Endometrium (tissue), 2 donors: ENCODE results near the gene ACTR3C.

Experiments used
- FAIRE-seq: peaks from 2 replicates; lab custom pipeline; 2012; peaks lifted over from hg19 to GRCh38; lab: Jason Lieb, UNC
- donor health status: control.
- donor health status: control.

ACTR3C gene

DNA sequence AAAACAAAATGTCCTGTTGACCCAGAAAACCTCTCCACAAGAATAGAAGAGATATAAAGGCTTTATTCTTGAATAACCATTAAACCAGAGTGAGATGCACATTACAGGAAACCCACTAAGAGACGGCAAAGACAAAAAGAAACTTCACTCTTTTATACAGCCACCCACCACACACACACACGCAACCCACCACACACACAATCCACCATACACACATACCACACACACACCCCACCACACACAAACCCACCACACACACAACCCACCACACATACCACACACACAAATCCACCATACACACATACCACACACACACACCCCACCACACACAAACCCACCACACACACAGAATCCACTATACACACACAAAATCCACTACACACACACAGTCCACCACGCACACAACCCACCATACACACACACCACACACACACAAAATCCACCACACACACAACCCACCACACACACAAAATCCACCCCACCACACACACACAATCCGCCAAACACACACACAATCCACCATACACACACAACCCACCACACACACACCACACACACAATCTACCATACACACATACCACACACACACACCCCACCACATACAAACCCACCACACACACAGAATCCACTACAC, 35.8 kb upstream of the ACTR3C start:
- FAIRE-seq: no peak

DNA sequence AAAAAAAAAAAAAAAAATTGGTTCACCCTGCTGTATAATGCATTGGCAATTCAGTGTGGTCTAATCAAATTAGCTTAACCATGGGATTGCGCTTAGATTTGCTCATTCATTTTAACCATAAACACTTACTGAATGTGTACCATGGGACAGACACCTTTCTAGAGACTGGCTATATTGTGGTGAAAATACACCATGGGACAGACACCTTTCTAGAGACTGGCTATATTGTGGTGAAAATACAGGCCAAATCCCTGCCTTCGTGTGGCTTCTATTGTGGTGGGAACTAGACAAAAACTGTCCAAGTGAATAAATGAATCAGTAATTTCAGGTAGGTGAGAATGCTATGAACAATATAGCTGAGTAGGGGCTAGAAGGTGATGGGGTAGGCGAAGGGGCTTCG, 35.1 kb upstream of the ACTR3C start:
- FAIRE-seq: no peak

DNA sequence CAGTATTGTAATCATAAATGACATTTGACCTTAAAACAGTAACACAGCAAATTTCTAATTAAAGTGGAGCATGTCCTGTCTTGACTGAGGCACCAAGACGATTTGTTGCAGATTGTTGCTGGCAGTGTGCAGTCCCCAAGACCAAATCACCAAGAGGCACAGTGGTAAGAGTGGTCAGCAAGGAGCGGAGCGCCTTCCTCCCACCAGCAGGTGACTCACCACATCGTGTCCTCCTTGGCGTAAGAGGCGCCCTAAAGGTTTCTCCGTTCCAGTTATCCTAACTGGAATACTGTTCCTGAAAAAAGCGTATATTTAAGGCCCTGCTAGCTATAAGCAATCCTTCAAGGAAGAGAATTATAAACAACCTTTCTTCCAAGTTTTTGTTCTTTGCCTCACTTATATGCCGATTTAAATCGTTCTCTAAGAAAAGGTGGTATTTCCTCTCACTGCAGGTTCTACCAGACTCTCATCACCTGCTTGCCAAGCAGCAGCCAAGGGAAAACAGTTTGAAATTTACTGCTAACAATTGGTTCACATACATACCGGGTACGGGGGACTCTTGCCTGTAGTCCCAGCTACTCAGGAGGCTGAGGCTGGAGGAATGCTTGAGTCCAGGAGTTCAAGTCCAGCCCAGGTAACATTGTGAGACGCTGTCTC, 34.6 kb upstream of the ACTR3C start:
- no peak for FAIRE-seq

DNA sequence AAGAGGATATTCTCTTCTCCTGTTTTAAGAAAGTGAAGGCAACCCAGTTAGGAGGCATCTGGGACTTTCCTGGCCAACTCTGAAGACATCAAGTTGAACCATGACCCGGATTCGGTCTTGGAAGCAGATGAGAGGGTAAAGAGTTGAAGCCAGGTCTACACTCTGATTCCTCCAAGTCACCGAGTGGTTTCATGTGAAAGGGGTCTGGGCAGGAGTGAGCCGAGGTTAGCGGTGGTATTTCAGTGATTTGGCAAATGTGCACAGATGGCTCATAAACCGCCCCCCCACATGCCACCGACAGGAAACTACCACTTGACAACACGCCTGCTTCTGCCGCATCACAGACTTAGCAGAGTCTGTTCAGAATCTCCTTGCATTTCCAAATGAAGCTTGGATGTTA, 33.9 kb upstream of the ACTR3C start:
- FAIRE-seq: no peak

- FAIRE-seq: no peak
Observed at GRCh38 chr7:150356265-150356897, 33.0 kb upstream of the ACTR3C start.

DNA sequence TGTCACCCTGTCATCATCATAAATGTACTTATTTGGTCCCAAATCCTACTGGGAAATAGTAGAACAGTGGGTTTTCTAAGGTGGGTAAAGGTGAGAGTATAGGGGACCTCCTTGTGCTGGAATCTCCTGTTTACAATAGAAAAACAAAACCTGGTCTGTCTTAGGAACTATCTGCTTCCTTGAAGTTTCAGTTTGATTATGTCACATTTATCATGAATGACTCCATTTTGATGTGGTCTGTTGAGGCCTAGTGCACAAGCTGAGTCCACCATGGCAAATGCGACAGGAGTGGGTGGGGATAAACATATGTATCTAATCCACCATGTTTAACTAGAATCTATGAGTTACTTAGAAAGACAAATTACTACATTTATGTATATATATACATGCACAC, 32.3 kb upstream of the ACTR3C start:
- no peak for FAIRE-seq

GRCh38 chr7:150351587-150352194, 28.3 kb upstream of the ACTR3C start:
- FAIRE-seq: no peak

GRCh38 chr7:150346922-150347321, 23.6 kb upstream of the ACTR3C start:
- FAIRE-seq: no peak

DNA sequence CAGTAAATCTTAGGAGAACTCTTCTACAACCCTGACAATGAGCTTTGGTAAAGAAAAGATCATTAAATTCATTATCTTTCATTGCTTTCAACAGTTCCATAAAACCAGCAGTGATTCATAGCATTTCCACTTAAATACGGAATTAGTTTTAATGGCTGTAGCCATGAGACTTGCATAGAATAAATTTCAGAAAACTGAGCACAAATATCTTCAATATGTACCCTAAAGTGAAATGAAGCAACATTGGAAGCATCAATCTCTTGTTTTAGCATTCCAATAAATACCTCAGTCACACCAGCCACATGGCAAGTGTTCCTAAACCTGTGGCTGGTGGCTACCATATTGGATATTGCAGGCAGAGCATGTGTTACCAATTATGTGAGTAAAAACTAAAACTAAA, 21.7 kb upstream of the ACTR3C start:
- peak; percentile 48 for FAIRE-seq

DNA sequence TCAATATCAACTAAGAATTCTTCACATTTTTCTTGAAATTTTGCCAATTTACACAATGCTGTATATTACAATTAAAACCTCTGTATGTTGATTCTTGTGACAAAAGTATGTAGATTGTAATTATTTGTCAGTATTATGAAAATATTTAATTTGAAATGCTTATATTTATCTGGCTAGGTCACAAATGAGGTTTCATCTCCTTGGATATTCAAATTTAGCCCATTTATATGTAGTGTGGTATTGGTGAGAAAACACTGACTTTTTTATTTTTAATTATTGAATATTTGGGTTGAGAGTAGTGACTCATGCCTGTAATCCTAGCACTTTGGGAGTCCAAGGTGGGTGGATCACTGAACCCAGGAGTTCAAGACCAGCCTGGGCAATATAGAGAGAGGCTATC, 21.0 kb upstream of the ACTR3C start:
- no peak for FAIRE-seq

DNA sequence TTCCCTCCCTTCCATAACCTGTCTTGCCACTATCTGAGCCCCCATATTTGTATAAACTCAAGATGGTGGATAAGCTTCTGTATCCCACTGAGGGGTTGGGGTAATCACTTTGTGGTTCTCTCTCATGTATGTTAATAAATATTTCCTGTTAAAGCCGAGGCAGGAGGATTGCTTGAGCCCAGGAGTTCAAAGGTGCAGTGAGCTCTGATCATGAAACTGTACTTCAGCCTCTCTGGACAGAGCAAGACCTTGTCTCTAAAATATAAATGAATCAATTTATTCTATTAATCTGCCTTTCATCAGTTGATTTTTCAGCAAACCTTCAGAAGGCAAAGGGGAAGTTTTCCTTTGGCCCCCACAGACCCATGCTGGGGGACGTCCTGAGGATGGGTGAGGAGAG, 19.9 kb upstream of the ACTR3C start:
- no peak for FAIRE-seq

- FAIRE-seq: no peak
Observed at GRCh38 chr7:150342121-150342408, 18.7 kb upstream of the ACTR3C start.

DNA sequence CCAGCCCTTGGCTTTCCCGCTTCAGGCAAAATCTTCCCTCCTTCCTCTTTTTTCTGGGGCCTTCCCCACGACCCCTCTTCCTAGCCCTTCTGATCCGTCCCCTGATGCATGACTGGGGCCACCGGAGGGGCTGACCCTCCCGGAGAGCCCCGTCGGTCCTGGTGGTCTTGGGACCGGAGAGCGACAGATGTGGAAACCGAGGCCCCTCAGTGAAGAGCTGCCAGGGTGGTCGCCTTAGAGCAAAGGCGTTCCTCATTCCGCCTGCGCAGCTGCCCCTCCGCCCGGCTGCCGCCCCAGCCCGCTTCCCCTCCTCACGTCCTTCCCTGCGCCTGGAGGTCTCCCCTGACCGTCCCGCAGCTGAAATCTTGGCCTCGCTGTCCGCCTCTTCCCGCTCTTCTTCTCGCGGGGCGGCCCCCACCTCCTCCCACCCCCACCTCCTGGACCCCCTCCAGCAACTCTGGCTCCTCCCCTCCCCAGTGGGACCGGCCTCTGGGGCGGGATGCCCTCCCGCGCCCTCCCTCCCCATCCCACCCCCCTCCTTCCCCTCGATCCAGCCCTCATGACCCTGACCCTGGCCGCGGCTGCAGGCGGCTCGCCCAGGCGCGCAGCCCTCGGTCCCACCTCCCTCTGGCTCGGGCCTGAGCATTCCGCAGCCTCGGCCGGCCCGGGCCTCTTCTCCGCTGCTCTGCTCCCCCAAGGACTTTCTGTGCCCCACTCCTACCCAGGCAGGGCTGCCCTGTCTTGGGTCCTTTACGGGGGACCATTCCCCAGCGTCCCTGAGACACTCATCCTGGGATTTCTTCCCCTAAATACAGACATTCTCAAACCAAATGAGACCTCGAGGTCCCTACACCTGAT, 18.1 kb upstream of the ACTR3C start, which contains the start of gene RARRES2:
RARRES2 (minus strand) TSS at position 367 of the 858 bp plus-strand sequence. CDS start 1,020 bp downstream, outside the sequence.
- FAIRE-seq: no peak

DNA sequence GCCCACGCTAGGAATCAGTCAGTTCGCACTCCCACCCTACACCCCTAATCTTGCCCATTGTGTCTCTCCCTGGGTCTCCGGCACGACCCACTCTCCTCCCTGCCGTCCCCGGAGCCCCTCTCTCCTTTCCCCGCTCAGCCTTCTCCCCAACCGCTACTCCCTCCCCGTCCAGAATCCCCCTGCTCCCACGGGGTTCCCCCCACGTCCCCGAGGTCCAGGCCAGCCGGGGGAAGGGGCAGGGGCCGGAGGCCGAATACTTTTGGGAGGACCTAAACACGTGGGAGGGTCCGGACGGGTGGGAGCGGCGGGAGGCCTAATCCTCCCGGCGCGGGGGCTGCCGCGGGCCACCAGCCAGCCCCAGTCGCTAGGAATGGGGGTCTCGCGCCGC, 17.5 kb upstream of the ACTR3C start:
- no peak for FAIRE-seq

GRCh38 chr7:150340024-150340749, 16.8 kb upstream of the ACTR3C start:
- FAIRE-seq: no peak

GRCh38 chr7:150339409-150339809, 16.1 kb upstream of the ACTR3C start:
- FAIRE-seq: no peak

- no peak for FAIRE-seq
Observed at GRCh38 chr7:150338166-150338829, 15.0 kb upstream of the ACTR3C start.

- FAIRE-seq: no peak
Observed at GRCh38 chr7:150337659-150338081, 14.3 kb upstream of the ACTR3C start.

GRCh38 chr7:150337179-150337578, 13.8 kb upstream of the ACTR3C start:
- no peak for FAIRE-seq

- no peak for FAIRE-seq
Observed at GRCh38 chr7:150336746-150337145, 13.4 kb upstream of the ACTR3C start.

- FAIRE-seq: no peak
Observed at GRCh38 chr7:150335774-150336112, 12.4 kb upstream of the ACTR3C start.
